NCI-H1092 (cell line): ENCODE data around the gene TUBB3.
A peak's percentile ranks its signal among the peaks of the same experiment; 100 is the strongest.
"Not testable (repeated sequence)": the region's sequence is repeated elsewhere in the genome, so short reads cannot be mapped to it uniquely, and the experiment has no call there.

Experiments used
- DNase-seq: peaks from one replicate; lab custom pipeline; 2025; lab: John Stamatoyannopoulos, UW

Gene TUBB3

DNA sequence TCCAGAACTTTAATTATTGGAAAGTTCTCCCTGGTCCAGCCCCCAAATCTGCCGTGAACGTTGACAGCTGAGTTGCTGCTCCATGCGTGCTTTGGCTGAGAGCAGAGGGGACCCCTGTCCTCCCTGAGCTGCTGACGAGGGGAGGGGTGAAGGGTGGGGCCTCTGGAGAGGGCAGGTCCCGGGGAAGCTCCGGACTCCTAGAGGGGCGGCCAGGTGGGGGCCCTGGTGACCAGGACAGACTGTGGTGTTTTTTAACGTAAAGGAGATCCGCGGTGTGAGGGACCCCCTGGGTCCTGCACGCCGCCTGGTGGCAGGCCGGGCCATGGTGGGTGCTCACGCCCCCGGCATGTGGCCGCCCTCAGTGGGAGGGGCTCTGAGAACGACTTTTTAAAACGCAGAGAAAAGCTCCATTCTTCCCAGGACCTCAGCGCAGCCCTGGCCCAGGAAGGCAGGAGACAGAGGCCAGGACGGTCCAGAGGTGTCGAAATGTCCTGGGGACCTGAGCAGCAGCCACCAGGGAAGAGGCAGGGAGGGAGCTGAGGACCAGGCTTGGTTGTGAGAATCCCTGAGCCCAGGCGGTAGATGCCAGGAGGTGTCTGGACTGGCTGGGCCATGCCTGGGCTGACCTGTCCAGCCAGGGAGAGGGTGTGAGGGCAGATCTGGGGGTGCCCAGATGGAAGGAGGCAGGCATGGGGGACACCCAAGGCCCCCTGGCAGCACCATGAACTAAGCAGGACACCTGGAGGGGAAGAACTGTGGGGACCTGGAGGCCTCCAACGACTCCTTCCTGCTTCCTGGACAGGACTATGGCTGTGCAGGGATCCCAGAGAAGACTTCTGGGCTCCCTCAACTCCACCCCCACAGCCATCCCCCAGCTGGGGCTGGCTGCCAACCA is 4.4 kb upstream of the TUBB3 start, which contains the start of gene MC1R:
MC1R (plus strand) TSS at position 410 of the 895 bp plus-strand sequence; CDS start at position 807, 397 bp downstream.
- peak; percentile 21 for DNase-seq

DNA sequence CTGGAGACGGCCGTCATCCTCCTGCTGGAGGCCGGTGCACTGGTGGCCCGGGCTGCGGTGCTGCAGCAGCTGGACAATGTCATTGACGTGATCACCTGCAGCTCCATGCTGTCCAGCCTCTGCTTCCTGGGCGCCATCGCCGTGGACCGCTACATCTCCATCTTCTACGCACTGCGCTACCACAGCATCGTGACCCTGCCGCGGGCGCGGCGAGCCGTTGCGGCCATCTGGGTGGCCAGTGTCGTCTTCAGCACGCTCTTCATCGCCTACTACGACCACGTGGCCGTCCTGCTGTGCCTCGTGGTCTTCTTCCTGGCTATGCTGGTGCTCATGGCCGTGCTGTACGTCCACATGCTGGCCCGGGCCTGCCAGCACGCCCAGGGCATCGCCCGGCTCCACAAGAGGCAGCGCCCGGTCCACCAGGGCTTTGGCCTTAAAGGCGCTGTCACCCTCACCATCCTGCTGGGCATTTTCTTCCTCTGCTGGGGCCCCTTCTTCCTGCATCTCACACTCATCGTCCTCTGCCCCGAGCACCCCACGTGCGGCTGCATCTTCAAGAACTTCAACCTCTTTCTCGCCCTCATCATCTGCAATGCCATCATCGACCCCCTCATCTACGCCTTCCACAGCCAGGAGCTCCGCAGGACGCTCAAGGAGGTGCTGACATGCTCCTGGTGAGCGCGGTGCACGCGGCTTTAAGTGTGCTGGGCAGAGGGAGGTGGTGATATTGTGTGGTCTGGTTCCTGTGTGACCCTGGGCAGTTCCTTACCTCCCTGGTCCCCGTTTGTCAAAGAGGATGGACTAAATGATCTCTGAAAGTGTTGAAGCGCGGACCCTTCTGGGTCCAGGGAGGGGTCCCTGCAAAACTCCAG is 3.4 kb upstream of the TUBB3 start:
- DNase-seq, result no peak

DNA sequence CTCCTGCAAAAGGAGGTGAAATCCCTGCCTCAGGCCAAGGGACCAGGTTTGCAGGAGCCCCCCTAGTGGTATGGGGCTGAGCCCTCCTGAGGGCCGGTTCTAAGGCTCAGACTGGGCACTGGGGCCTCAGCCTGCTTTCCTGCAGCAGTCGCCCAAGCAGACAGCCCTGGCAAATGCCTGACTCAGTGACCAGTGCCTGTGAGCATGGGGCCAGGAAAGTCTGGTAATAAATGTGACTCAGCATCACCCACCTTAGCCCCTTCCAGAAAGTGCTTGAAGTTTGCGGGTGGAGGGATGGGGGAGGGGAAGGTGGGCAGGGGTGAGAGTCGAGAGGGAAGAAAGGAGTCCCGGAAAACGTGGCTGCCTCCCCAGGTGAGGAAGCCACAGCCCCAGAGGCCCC is 2.4 kb upstream of the TUBB3 start:
- no peak for DNase-seq

DNA sequence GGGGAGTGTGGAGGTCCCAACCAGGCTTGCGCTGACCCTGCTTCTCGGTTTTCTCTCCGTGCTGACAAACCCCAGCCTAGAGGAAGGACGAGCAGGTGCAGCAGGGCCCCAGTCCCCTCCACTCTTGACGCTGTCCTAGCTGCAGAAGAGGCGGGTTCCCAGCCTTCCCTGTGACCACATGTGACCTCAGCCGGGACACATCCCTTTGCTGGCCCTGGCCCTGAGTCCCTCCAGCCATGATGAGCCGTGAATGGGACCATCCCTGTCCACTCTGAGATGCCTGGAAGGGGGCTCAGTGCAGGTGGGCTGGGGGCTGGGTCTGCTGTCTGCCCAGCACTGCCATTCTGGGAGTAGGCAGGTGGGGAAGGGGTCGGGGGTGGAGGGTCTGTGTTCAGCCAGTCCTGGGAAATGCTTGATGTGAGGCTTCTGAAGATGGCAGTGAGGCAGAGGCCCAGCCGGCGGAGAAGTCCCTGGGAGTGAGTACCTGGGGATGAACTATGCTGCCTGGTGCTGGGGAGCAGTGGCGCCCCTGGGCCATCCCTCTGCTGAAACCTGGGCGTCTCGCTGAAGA is 1.9 kb upstream of the TUBB3 start:
- DNase-seq, result no peak

DNA sequence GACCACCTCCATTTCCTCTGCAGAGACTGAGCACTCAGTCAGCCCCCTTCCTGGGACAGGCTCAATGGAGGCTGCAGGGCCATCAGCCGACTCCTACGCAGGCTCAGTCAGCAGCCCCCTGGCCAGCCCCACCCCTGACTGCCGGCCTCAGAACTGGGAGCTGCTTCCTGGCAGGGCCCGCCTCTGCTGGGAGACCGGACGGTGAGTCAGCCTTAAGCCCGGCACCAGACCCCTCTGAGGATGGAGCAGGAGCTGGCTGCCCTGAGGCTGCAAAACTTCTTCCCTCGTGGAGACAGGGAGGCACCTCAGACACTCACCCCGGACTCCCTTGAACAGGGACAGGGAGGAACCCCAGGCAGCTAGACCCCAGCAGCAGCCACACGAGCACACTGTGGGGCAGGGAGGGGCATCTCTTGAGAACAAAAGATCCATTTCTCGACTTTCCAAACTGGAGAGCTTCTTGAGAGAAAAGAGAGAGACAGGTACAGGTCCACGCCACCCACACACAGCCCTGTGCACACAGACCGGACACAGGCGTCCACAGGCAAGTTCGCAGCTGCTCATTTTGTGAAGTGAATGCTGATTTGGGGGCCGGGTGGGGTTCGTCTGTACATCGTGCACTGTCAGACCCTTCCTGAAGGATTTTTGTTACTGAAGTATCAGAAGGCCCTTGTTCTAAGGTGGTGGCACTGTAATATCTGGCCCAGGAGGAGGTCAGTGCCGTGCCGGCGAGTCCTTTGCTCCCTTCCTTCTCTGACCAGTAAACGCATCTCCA is 1.3 kb upstream of the TUBB3 start:
- DNase-seq, result no peak

DNA sequence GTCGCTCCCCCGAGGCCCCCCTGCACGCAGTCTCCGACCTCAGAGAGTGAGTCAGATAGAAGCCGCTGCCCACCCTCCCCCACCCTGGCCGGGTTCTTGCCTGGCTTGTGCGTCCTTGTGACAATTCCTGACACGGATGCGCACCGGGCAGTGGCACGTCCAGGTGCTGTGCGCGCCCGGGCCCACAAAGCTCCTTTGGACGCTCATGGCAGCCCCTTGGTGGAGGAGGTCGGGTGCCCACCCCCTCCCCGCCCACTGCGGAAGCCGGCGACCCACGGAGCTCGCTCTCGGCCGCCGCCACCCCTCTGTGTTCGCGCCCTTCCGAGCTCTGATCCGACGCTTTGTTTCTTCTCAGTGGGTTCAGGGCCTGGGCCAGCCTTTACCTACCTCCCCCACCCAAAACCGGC is 662 bp upstream of the TUBB3 start:
- DNase-seq, result peak; percentile 44

DNA sequence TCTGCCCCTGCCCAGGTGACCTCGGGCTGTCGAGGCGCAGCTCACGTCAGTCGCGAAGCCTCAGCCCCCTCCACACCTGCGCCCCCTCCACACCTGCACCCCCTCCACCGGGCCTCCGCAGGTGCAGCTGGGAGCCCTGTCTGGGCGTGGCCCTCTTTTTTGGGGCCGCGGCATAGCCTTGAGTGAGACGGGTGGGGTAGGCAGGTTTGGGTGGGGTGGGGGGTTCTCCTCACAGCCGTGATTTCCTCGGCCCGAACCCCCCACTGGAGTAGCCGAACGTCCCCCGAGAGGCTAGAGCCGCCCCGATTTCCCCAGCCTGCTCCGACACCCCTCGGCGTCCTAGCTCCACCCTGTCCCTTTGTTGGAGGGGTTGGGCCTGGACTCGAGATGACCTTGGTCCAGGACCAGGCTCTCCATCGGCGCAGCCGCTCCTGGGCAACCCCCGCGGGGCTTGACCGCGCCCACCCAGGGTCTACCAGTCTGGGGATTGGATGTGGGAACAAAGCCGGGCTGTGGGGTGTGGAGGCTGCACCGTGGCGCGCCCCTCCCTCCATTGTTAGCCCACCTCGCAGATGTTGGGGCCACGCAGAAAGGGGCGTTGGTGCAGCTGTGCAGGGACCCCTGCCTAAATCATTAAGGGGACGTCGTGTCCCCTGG is 626 bp downstream of the TUBB3 start:
- DNase-seq, result peak; percentile 70

DNA sequence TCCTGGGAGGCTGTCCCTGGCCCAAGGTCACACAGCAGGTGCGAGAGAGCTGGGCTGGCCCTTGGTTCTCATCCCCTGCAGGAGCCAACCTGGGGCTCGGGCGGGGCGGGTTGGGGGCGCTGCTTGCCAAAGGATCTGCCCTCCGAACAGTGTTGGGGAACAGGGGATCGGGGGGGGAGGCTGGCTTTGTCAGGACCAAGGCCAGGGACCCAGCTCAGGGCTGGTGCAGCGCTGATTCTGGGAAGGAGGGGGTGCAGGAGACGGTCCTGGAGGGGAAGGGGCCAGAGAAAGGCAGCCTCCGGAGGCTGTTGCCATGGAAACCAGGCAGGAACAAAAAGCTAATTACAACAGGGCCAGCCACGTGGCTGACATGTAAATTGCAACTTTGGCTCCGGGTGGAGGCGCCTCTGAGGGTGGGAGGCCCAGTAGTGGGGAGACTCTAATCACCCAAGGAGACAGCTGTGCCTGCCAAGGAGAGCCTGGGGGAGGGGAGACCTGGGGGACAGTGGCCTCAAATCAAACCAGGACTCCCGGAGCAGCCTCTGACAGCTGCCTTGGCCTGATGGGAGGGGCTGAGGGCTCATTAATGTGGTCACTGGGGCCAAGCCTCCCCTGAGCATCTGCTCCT is 1.3 kb downstream of the TUBB3 start:
- DNase-seq, result peak; percentile 33

DNA sequence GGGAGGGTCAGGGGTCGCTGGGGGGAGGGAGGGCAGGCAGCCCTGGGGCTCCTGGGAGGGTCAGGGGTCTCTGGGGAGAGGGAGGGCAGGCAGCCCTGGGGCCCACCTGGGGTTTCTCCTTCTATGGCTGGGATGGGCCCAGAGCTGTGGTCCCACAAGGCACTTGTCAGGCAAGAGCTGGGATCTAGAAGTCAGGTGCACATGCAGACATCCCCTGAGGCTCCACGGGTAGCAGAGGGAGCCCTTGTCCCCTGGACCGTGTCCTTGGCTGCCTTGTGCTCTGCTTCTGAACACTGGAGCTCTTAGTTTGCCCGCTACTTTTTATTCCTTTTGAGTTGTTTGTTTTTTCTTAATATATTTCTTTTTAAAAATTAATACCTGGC is 1.8 kb downstream of the TUBB3 start:
- DNase-seq, result no peak

DNA sequence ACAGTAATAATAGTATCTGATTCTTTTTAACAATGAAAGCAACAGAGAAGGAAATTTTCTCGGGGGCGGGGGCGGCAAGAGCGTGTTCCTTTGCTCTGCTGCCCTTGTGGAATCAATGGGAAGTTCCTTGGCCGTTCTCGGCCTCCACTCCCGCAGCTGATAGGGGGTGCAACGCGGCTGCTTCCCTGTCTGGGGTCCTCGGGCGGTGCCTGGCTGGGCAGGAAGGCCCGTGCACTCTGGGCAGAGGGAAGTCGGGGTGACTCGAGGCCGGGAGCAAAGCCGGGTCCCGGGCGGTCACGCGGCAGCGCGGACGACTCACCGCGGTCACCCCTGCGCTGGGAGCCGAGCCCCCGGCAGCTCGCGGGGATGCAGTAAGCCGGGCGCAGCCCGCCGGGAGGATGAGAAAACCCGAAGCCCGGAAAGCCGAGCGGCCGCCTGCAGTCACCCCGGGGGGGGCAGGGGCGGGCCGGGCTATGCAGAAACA is 2.5 kb downstream of the TUBB3 start:
- DNase-seq, result no peak

DNA sequence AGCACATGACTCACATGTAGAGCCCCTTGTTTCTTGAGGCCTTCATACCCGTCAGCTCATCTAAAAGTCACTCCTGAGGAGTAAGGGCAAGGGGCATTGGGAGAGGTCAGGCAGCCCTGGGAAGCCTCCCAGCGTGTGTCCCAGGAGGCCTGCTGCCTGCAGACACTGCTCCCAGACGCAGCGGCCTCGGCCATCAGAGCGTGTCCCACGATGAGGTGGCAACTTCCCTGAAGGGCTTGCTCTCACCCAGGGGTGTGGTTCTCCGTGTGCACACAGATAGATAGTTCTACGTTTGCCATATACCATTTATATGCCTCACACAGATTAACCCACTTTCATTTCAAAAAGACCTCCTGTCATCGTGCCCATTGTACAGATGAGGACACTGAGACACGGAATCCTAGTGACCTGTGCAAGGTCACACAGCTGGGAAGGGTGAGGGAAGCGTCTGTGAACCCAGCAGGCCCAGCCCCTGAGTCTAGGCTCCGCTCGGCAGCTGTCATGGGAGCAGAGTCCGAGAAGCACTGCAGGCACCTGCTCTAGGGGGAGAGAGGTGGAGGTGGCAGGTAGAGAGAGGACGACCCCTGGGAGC is 8.3 kb downstream of the TUBB3 start:
- no peak for DNase-seq

DNA sequence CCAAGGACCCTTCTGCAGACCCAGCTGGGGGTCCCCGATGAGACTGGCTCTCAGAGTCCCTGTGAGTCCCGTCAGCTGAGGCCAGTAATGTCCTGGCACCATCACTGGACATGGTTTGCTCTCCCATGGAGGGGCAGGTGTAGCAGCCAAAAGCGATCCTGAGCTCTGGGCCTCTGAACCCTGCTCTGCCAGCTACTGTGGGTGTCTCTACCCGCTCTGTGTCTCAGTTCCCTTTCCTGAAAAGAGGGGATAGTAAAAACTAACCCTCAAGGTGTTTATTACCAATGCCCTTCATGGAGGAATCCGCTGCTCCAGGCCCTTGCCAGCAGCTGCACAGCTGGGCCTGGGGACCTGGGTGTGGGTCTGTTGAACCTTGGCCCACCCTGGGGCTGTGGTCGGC is 8.8 kb downstream of the TUBB3 start:
- no peak for DNase-seq

DNA sequence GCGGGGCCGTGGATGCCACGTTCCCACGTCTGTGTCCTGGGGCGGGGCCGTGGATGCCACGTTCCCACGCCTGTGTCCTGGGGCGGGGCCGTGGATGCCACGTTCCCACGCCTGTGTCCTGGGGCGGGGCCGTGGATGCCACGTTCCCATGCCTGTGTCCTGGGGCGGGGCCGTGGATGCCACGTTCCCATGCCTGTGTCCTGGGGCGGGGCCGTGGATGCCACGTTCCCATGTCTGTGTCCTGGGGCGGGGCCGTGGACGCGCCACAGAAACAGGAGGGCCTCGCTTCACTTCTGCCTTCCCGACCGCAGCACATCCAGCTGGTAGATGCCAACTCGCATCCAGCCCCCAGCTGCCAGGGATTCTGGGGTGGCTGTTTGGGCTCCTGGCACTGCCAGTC is 10.9 kb downstream of the TUBB3 start:
- not testable (repeated sequence) for DNase-seq

DNA sequence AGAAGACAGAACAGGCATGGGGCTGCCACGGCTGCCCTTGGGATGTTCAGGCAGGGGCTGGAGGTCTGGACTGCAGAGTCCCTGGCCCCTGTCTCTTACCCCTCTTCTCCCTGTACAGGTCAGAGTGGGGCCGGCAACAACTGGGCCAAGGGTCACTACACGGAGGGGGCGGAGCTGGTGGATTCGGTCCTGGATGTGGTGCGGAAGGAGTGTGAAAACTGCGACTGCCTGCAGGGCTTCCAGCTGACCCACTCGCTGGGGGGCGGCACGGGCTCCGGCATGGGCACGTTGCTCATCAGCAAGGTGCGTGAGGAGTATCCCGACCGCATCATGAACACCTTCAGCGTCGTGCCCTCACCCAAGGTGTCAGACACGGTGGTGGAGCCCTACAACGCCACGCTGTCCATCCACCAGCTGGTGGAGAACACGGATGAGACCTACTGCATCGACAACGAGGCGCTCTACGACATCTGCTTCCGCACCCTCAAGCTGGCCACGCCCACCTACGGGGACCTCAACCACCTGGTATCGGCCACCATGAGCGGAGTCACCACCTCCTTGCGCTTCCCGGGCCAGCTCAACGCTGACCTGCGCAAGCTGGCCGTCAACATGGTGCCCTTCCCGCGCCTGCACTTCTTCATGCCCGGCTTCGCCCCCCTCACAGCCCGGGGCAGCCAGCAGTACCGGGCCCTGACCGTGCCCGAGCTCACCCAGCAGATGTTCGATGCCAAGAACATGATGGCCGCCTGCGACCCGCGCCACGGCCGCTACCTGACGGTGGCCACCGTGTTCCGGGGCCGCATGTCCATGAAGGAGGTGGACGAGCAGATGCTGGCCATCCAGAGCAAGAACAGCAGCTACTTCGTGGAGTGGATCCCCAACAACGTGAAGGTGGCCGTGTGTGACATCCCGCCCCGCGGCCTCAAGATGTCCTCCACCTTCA is 11.7 kb downstream of the TUBB3 start:
- DNase-seq, result no peak

DNA sequence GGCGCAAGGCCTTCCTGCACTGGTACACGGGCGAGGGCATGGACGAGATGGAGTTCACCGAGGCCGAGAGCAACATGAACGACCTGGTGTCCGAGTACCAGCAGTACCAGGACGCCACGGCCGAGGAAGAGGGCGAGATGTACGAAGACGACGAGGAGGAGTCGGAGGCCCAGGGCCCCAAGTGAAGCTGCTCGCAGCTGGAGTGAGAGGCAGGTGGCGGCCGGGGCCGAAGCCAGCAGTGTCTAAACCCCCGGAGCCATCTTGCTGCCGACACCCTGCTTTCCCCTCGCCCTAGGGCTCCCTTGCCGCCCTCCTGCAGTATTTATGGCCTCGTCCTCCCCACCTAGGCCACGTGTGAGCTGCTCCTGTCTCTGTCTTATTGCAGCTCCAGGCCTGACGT is 12.5 kb downstream of the TUBB3 start:
- not testable (repeated sequence) for DNase-seq

DNA sequence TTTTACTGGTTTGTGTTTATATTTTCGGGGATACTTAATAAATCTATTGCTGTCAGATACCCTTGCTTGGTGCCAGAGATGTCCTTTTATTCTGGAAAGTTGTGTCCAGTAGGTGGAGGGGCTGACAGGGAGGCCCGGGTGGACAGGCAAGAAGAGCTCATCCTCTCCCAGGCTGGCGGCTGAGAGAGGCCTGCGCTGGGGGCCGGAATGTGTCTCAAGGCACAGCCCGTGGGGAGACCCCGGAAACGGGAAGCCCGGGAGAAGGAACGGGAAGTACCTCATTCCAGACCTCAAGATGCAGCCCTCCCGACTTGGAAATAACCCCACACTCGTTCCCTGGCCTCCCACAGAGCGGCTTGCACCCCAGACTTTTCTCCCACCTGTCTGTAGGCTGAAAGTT is 12.9 kb downstream of the TUBB3 start:
- DNase-seq, result no peak

DNA sequence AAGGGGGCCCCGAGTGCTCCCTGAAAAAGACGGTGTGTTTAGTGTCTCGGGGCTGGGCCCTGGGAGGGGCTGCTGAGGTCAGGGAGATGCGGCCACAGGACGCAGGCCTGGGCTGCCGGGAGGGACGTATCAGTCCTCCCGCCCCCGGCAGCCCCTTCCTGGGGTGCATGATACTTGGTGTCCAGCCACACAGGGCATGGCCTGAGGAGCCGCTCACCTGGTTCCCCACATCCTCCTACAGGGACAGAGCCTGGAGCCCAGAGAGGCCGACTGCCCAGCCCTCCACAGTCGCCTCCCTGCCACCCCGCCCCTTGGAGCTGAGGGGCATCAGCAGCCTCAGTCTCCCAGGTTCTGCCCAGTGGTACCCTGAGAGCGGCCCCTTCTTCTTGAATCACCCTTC is 13.4 kb downstream of the TUBB3 start:
- DNase-seq, result no peak

DNA sequence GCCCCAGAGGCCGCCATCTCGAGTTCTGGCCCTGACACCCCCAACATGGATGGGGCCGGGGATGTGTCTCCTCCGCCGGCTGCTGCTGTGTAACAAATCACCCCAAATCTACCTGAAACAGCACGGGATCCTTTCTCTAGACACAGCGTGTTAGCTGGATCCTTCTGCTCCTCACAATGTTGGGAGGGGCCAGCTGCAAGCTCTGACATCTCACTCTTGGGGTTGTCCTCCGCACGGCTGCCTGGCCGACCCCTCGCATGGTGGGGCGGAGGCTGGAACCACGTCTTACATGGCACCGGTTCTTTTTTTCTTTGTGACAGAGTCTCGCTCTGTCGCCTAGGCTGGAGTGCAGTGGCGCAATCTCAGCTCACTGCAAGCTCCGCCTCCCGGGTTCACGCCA is 13.8 kb downstream of the TUBB3 start:
- no peak for DNase-seq
